Muscle of back (tissue), 11 donors: ENCODE data around the gene DEFB131A. TPM values are rescaled to one million over a fixed set of nuclear protein-coding genes. Genes with fewer than 3 reads are reported as not detected.
A peak's percentile ranks its signal among the peaks of the same experiment; 100 is the strongest.
"Not testable (repeated sequence)": the region's sequence is repeated elsewhere in the genome, so short reads cannot be mapped to it uniquely, and the experiment has no call there.

Experiments used
- DNase-seq, 3 donors: peaks; one replicate each; pipeline versions ENCODE4 v3.0.0 to v3.0.0-alpha.2; 2013
- polyA plus RNA-seq, 10 donors: library from polyadenylated mRNA; unstranded; fragments of 120-200 nt; gene quantifications; one replicate each; pipeline ENCODE4 v1.2.1, GENCODE V29; 2013; ENCODE audit not compliant: insufficient read length in 10 of 10

DEFB131A gene
- polyA plus RNA-seq, 10 donors, result not detected

DNA sequence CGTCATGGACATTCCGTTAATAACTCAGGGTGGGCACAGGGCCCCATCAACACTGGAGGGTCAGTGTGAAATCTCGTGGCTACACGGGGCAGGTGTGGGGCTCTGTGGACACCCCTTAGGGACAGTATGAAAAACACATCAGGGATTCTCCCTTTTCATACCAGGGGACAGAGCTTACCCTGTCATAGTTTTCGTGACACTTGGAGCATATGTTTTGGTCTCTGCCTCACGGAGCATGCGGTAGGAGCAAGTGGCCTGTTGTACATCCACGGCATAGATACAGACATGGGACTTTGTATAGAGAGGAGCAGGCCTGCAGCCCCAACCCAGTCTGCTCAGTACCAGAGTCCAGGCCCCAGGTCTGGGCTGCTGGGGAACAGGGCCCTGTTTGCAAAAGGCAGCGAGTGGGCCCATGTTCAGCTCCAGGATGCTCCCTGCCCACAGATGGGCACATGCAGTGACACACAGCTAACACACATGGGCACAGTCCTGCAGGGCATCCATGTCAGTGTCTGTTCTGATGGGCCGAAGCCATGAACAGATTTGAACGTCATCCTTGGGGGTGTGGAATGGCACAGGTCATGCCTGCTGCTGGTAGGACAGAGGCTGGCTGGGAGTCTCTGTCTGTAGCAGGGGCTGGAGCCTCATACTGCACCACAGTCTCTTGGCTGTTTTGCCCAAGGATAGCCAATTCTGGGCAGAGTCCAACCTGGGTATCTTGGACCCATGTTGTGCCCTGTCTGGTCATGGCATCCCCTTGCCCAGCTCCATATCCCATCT is 50.2 kb downstream of the DEFB131A start:
- not testable (repeated sequence) for DNase-seq

DNA sequence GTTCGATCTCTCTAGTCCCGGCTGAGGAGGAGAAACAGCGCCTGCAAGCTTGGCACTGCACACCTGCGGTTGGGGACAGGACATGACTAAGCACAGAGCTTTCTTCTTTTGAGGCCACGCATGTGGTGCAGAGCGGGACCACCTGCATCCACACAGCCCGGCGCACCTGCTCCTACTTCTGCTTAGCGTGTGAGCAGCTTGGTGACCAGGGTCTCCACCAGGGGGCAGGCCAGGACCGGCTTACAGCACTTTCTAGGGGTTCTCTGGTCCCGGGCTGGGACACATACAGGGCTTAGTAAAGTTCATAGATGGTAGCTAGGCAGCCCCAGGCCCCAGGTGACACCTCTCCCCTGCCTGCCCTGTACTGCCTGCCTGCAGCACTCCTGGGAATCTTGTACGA is 51.2 kb downstream of the DEFB131A start:
- DNase-seq, result peak; percentile 24 to 43 (median 38)

DNA sequence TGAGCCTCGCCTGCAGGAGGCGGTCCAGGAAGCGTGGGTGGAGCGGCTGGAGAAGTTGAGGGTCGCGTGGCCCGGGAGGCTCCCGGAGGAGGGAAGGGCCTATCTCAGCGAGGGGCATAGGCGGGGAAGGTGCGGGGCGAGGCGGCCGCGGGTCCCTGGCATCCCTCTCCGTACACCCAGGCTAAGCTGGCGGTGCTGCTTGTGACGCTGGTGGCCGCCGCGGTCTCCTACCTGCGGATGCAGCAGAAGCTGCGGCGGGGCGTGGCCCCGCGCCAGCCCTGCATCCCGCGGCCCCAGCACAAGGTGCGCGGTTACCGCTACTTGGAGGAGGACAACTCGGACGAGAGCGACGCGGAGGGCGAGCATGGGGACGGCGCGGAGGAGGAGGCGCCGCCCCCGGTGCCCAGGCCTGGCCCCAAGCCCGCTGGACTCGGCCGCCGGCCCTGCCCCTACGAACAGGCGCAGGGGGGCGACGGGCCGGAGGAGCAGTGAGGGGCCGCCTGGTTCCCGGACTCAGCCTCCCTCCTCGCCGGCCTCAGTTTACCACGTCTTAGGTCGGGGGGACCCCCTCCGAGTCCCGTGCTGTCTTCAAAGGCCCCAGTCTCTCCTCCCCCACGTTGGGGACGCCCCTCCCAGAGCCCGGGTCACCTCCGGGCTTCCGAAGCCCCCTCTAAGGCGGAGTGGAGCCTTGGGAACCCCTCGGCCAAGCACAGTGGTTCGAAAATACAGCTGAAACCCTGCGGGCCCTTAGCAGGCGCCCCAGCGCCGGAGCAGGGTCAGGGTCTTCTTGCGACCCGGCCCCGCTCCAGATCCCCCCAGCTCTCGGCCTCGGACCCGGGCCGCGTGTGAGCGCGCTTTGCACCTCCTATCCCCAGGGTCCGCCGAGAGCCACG is 53.6 kb downstream of the DEFB131A start:
- not testable (repeated sequence) for DNase-seq

DNA sequence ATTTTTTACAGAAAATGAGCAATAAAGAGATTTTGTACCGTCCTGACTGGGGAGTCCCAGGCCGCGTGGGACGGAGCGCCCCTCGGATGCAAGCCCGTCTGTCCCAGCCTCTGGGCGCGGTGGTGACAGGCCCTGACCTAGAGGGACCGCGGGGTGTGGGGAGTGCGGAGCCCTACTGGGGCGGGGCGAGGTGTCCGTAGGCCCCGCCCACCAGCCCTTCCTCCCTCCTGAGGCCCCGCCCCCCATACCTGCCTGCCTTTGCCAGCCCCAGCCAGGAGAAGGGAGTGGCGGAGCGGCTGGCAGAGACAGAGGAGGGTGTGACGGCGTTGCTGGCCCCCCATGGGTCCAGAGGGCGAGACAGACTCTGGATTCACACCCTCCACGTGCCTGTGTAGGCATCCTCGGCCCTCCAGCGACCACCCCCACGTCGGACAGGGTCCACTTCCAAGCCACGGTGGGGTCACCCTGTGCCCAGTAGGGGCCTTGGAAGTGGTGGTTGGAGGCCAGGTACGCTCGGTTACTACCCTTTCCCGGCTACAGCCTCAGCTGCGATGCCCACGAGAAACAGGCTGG is 54.3 kb downstream of the DEFB131A start:
- DNase-seq, result not testable (repeated sequence)

DNA sequence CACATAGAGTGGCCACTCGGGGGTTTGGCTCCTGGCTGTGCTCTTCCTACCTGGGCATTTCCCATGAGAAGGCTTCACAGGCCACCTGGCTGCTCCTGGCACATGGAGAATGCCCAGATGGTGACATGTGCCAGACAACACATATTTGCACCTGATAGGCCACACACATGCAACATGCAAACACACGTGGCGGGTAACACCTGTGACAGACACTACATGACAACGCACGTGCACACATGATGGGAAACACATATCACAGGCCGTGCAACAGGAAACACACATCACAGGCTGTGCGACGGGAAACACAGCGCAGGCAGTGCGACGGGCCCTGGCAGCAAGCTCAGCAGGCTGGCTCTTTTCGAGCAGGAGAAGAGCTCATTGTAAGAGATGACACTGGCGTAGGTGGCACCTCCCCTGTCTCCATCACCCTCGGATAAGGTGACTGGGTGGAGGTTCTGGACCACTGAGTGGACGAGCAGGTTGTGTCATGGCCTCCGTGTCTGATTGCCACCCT is 55.8 kb downstream of the DEFB131A start:
- not testable (repeated sequence) for DNase-seq

Other genes starting within 250 kb of the DEFB131A start
- gene USP17L10, start 233.8 kb upstream of the DEFB131A start, polyA plus RNA-seq, result not detected
- not detected for gene USP17L11, start 229.0 kb upstream of the DEFB131A start, polyA plus RNA-seq
- not detected for gene USP17L12, start 224.3 kb upstream of the DEFB131A start, polyA plus RNA-seq
- not detected for gene USP17L13, start 219.5 kb upstream of the DEFB131A start, polyA plus RNA-seq
- not detected for gene USP17L15, start 210.0 kb upstream of the DEFB131A start, polyA plus RNA-seq
- gene USP17L17, start 200.5 kb upstream of the DEFB131A start, polyA plus RNA-seq, result not detected
- gene USP17L18, start 195.8 kb upstream of the DEFB131A start, polyA plus RNA-seq, result not detected
- not detected for gene USP17L19, start 191.0 kb upstream of the DEFB131A start, polyA plus RNA-seq
- not detected for gene USP17L20, start 186.3 kb upstream of the DEFB131A start, polyA plus RNA-seq
- gene USP17L21, start 181.5 kb upstream of the DEFB131A start, polyA plus RNA-seq, result not detected
- gene USP17L22, start 176.8 kb upstream of the DEFB131A start, polyA plus RNA-seq, result not detected
- gene USP17L24, start 119.2 kb upstream of the DEFB131A start, polyA plus RNA-seq, result not detected
- not detected for gene USP17L25, start 114.5 kb upstream of the DEFB131A start, polyA plus RNA-seq
- not detected for gene USP17L26, start 109.8 kb upstream of the DEFB131A start, polyA plus RNA-seq
- not detected for gene USP17L5, start 105.0 kb upstream of the DEFB131A start, polyA plus RNA-seq
- not detected for gene USP17L27, start 100.3 kb upstream of the DEFB131A start, polyA plus RNA-seq
- not detected for gene USP17L28, start 95.5 kb upstream of the DEFB131A start, polyA plus RNA-seq
- not detected for gene USP17L29, start 90.8 kb upstream of the DEFB131A start, polyA plus RNA-seq
- not detected for gene USP17L30, start 81.3 kb upstream of the DEFB131A start, polyA plus RNA-seq